A549 treated with CpdA at 1 μM for 4 hours (cell line): ENCODE measurements around the gene SNAP47. TPM values are rescaled to one million over a fixed set of nuclear protein-coding genes. Genes with fewer than 3 reads are reported as not detected.

Source experiments
- total RNA-seq: library from RNA; stranded (reverse); fragments of 200-300 nt; extraction: Qiagen RNA extraction; gene quantifications from 5 replicates; pipeline ENCODE4 v1.2.3, GENCODE V29; 2022; ENCODE audit warnings: low read depth

SNAP47 gene, protein sequence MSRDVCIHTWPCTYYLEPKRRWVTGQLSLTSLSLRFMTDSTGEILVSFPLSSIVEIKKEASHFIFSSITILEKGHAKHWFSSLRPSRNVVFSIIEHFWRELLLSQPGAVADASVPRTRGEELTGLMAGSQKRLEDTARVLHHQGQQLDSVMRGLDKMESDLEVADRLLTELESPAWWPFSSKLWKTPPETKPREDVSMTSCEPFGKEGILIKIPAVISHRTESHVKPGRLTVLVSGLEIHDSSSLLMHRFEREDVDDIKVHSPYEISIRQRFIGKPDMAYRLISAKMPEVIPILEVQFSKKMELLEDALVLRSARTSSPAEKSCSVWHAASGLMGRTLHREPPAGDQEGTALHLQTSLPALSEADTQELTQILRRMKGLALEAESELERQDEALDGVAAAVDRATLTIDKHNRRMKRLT
- 24.9 to 32.5 TPM (median 30.1 TPM) in 5 replicates for total RNA-seq

DNA sequence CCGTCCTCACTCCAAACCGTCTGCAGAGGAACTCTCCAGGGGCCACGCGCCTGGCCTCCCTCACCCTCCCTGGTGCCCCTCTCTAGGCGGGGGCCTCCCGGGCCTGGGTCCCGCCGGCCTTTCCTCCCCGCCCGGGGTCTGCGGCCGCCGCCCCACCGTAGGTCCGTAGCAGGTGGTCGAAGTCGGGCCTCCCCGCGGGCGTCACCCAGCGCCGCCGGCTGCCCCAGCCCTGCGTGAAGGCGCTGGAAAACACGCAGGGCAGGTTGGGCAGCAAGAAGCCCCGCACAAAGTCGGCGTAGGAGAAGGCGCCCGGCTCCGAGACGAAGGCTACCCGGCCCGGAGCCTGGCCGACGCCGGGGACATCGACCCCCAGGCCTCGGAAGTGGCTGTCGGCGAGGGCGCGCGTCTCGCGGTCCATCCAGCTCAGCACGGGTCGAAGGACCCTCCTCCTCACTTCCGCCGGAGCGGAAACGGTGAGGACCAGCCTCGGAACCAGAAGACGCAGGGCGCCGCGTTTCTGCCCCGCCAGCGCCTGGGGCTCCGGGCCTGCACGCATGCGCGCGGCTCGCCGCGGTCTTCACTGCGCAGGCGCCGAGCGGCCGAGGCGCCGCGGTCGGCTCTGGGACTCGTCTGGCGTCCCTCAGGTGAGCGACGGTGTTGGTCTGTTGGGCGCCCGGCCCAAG, at the start of gene SNAP47, which contains the start of gene JMJD4:
SNAP47 (plus strand) TSS at position 580 of the 683 bp plus-strand sequence. CDS start 12,302 bp downstream, outside the sequence.
JMJD4 (minus strand) TSS at position 447 of the 683 bp plus-strand sequence; CDS start at position 418, 29 bp downstream.

DNA sequence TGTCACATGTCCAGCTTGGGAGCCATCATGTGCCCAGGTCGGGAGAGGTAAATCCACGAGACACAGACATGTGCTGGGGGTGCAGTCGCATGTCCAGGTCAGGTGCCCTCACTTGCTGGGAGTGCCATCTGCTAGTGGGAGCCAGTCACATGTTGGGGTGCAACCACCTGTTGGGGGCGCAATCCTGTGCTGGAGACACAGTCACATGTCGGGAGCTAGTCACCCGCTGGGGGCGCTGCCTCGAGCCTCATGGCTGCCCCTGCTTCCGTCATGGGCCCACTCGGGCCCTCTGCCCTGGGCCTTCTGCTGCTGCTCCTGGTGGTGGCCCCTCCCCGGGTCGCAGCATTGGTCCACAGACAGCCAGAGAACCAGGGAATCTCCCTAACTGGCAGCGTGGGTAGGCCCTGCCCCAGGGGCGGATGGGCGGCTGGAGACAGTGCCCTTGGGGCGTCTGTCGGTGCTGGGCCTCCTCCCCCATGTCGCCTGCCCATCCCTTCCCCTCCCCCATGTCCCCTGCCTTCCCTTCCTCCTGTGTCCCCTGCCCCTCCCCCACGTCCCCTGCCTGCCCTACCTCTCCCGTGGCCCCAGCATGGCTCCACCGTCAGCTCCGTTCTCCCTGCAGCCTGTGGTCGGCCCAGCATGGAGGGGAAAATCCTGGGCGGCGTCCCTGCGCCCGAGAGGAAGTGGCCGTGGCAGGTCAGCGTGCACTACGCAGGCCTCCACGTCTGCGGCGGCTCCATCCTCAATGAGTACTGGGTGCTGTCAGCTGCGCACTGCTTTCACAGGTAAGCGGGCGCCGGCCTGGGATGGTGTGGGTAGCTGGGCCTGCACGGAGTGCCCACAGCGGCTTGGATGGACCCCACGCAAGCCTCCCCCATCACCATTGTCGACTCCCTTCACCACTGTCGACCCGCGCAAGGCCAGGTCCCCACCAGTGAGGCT, 80.5 kb downstream of the SNAP47 start, which contains the start of gene PRSS38:
PRSS38 (plus strand) TSS at position 208 of the 942 bp plus-strand sequence; CDS start at position 250, 42 bp downstream.

Other genes with a start within 250 kb of the SNAP47 start
- 1.1 to 2.2 TPM (median 1.7 TPM) in 5 replicates for gene ZNF678, start 171.9 kb upstream of the SNAP47 start, total RNA-seq
- gene JMJD4, start 133 bp upstream of the SNAP47 start, total RNA-seq: 23.6 to 29.8 TPM (median 28.2 TPM) in 5 replicates
- not detected in 5 replicates for gene PRSS38, start 80.2 kb downstream of the SNAP47 start, total RNA-seq
- gene WNT9A, start 212.5 kb downstream of the SNAP47 start, total RNA-seq: 6.3 to 9.0 TPM (median 8.1 TPM) in 5 replicates